GM19328 (cell line): Measurements from ENCODE around the gene SPINK14.

Experiments
- ATAC-seq: cut with Tn5 transposase; IDR thresholded peaks from one replicate; pipeline ENCODE4 v1.9.1; 2021; ENCODE audit warnings: mild to moderate bottlenecking, moderate library complexity; ENCODE audit not compliant: unreplicated experiment

Gene SPINK14

GRCh38 chr5:148168246-148168645 lies at the start of gene SPINK14:
SPINK14 (plus strand) TSS chr5:148168546; CDS start chr5:148169733, 1,187 bp downstream.
- ATAC-seq, result no peak

- no peak for ATAC-seq
Observed at GRCh38 chr5:148120317-148120716, 48.0 kb upstream of the SPINK14 start.

GRCh38 chr5:148125641-148126040 lies 42.7 kb upstream of the SPINK14 start:
- no peak for ATAC-seq

- no peak for ATAC-seq
Observed at GRCh38 chr5:148135091-148136048, 33.0 kb upstream of the SPINK14 start.

- no peak for ATAC-seq
Observed at GRCh38 chr5:148140846-148141245, 27.5 kb upstream of the SPINK14 start.

GRCh38 chr5:148141645-148142044 lies 26.7 kb upstream of the SPINK14 start:
- no peak for ATAC-seq

DNA sequence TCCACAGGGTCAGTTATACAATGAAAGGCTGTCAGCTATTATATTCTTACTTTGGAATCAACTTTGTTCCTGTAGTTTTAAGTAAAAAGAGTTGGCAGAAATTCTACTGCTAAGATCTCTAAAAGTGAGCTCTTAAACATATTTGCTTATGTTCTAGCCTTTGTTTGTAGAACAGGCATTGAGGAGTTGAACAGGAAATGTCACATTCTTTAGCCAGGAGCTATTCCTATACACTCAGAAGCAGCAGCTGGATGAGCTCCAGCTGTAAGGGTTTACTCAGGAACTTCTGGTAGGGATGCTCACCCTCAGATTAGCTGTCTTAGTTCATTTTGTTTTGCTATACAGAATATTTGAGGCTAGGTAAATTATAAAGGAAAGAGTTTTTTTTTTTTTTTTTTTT lies 22.4 kb upstream of the SPINK14 start:
- no peak for ATAC-seq

GRCh38 chr5:148146487-148146886 lies 21.9 kb upstream of the SPINK14 start:
- no peak for ATAC-seq

DNA sequence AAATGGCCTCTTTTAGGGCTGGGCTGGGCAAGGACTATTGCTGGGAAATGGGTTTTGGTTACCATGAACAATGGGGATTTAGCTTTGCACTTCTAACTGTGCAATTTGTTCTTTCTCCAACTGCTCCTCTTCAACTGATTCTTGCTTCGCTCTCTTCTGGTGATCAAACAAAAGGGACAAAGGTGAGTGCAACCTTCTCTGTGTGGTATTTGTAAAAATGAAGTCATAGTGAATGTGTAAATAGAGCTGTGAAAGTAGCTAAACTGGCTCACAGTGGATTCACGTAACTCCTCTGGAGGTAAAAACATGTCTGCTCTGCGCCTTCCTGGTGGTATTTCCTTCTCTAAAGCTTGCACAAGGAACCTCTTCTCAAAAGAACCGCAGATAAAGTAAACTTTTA lies 20.9 kb upstream of the SPINK14 start:
- ATAC-seq, result no peak

DNA sequence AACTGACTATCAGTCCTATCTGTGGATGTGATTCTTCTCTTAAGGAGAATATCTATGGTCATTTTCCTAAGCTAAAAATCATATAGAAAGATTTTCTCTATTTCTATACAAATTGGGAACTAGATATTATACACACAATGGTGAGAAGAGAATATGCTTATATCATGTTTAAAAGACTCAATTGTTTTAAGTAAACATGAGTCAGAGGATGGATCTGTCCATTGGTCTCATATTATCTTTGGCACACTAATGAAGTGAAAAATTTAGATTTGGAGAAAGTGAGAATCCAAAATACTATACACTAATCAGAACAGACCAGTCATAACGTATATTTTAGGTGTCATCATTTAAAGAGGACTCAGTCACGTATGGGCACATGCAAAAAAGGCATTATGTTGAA lies 16.5 kb upstream of the SPINK14 start:
- no peak for ATAC-seq

GRCh38 chr5:148152781-148153180 lies 15.6 kb upstream of the SPINK14 start:
- no peak for ATAC-seq

GRCh38 chr5:148156609-148157008 lies 11.7 kb upstream of the SPINK14 start:
- no peak for ATAC-seq

- no peak for ATAC-seq
Observed at GRCh38 chr5:148162038-148162437, 6.3 kb upstream of the SPINK14 start.

DNA sequence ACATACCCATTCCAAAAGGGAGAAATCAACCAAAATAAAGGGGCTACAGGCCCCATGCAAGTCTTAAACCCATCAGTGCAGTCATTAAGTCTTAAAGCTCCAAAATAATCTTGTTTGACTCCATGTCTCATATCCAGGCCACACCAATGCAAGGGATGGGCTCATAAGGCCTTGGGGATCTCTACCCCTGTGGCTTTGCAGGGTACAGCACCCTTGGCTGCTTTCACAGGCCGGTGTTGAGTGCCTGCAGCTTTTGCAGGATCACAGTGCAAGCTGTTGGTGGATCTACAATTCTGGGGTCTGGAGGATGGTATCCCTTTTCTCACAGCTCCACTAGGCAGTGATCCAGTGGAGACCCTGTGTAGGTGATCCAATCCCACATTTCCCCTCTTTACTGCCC lies 5.0 kb upstream of the SPINK14 start:
- ATAC-seq, result no peak

DNA sequence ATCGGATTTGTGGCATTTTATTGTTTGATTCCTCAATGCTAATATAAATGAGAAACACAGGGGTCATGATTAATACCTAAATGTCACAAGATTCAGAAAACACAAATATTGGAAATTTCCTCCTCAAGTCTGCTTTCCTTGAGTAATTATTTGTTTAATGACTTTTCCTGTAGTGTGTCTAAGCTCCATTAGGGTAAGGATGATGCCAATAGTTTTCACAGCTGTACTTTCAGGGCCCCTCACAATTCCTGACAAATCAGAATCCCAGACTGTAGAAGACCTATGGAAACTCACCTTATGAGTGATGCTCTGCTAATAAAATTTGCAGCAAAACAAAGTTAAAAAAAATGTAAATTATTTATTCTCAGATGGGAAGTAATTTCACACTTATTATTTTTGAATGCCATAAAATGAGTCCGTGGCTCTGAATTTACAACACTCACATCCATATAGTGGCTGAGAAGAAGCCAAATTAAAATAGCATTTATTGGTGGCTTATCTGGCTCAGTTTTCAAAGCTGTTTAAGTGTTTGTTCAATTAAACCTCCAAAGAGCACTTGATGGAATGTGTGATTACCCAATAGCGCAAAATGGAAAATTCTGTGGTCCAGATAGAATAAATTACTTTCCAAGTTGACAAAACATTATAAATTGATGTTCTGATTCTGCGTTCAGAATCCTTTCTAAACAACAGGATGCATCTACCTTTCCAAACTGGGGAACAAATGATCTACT lies 1.6 kb upstream of the SPINK14 start:
- ATAC-seq, result no peak

GRCh38 chr5:148172377-148172776 lies 4.0 kb downstream of the SPINK14 start:
- no peak for ATAC-seq

GRCh38 chr5:148176480-148176879 lies 8.1 kb downstream of the SPINK14 start:
- ATAC-seq, result no peak

DNA sequence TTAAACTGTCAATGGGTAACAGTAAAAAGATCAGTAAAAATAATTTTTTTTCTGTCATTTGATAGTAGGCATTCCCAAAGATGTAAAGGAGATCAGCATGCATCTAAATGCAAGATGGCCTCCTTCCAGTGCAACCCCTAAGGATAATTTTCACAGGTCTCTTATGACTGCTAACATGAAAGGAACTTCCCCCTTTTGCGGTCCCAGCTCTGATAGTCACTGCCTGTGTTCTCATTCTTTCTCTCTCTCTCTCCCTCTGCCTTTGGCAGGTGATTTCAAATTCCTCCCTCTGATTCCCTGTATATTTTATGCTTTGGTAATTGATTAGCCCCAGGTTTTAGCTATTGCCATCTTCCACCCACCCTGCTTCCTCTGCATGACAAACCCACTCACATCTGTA lies 8.9 kb downstream of the SPINK14 start:
- ATAC-seq, result no peak

GRCh38 chr5:148179234-148179824 lies 11.0 kb downstream of the SPINK14 start:
- peak; percentile 53 for ATAC-seq

DNA sequence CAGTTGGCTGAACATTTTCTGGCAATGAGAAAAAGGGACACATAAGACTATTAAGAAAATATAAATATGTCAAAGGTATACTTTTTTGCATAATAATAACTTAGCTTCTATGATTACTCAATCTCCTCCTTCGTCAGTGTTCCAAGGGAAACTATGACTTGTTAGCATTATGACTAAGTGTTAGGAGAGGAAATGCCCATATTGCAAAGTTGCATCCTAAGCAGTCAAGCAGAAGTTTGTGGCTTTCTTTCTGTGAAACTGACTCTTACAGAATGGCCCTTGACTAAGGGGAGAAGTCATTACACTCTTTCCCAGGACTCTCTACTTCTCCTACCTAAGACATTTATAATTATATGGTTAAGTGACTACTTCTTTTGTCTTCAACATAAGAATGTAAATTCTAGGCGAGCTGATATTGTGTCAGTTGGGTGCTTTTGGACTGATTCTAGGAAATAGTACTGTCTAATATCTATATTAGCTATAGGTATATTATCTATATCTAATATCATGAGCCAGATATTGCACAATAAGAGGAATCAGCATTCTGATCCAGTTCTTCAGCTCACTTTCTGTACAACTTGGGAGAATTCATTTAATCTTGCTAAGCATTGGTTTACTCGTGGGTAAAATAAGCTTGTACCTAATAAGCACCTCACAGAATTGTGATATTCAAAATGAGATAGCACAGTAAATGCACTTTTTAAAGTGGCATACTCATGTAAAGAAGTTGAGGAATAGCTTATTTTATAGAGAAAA lies 18.1 kb downstream of the SPINK14 start:
- no peak for ATAC-seq

- no peak for ATAC-seq
Observed at GRCh38 chr5:148191010-148191409, 22.7 kb downstream of the SPINK14 start.
